OCI-LY3 (cell line): ENCODE results near the gene LDB2.

ENCODE experiments used
- CTCF ChIP-seq: fragments of 200-600, 300-600 bp; sonication (generic); IDR thresholded peaks from 2 replicates; pipeline ENCODE4 v1.5.1; 2014; ENCODE audit warnings: antibody characterized with exemption, low read length, low read depth
- EZH2phosphoT487 ChIP-seq: fragments of 200-600 bp; shearing (Covaris generic); IDR thresholded peaks from 2 replicates; pipeline ENCODE4 v1.6.1; 2018; ENCODE audit warnings: antibody characterized with exemption, mixed run types, low read depth

GRCh38 chr4:16588149-16588548 is 310.3 kb downstream of the LDB2 start:
- TF ChIP-seq CTCF, result no peak
- TF ChIP-seq EZH2phosphoT487, result no peak
